Measurements from ENCODE around the gene SRMS.

DNA sequence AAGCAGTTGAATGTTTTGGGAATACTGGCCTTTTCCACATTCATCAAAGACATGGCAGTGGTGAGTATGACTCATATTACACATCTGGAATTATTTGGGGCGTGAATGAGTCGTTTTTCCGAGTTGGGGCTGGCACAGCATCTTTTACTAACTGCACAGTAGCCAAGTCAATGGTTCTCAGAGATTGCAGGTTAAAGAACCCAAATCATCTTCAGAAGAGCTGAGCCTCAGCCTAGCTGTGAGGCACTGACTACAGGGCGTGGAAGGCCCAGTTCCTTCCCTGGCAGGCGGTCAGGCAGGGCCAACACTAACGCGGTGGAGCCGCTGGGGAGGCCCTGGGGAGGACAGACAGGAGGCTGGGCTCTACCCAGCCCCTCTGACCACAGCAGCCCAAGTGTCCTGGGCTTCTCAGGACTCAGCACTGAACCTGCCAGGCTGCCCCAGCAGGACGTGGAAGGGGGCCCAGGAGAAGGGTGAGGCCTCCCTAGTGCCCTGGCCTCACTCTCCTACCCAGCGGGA is 46.6 kb upstream of the SRMS start:
- TF ChIP-seq EZH2 (IDR thresholded peaks at IDR 0.05; ENCODE audit: borderline replicate concordance, low read depth, low read length, severe bottlenecking) (no peak), MYC (IDR thresholded peaks at IDR 0.05; ENCODE audit: low read depth, low read length) (no peak)
- TF ChIP-seq, protein P1, sequence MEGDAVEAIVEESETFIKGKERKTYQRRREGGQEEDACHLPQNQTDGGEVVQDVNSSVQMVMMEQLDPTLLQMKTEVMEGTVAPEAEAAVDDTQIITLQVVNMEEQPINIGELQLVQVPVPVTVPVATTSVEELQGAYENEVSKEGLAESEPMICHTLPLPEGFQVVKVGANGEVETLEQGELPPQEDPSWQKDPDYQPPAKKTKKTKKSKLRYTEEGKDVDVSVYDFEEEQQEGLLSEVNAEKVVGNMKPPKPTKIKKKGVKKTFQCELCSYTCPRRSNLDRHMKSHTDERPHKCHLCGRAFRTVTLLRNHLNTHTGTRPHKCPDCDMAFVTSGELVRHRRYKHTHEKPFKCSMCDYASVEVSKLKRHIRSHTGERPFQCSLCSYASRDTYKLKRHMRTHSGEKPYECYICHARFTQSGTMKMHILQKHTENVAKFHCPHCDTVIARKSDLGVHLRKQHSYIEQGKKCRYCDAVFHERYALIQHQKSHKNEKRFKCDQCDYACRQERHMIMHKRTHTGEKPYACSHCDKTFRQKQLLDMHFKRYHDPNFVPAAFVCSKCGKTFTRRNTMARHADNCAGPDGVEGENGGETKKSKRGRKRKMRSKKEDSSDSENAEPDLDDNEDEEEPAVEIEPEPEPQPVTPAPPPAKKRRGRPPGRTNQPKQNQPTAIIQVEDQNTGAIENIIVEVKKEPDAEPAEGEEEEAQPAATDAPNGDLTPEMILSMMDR (IDR thresholded peaks at IDR 0.05; ENCODE audit: extremely low read depth in 1 of 2, insufficient read depth in 1 of 2, low read depth in 1 of 2, low read length in 2 of 2) = no peak

Data from endothelial cell of umbilical vein (primary cell).